H1 (cell line): Measurements from ENCODE around the gene MYH10. TPM values are rescaled to one million over a fixed set of nuclear protein-coding genes. Genes with fewer than 3 reads are reported as not detected.

Experiments
- CTCF ChIA-PET: fragments of 300-600 bp; sonication (Branson Sonifier 250); formaldehyde crosslinking; loops from one replicate; lab custom pipeline; 2021; ENCODE audit not compliant: partially characterized antibody; lab: Charles Lee
- POLR2A ChIA-PET: fragments of 300-600 bp; sonication (Branson Sonifier 250); formaldehyde crosslinking; loops from one replicate; lab custom pipeline; 2021; ENCODE audit warnings: inconsistent platforms; ENCODE audit not compliant: partially characterized antibody; lab: Charles Lee
- DNase-seq, 2 experiments: peaks; one replicate each; pipeline versions ENCODE4 v3.0.0 to v3.0.0-alpha.2; 2010 to 2022; ENCODE audit warnings: low spot score in 2 of 2, low read depth in 1 of 2, mixed read lengths in 1 of 2
- FAIRE-seq: peaks from 2 replicates; lab custom pipeline; 2011; peaks lifted over from hg19 to GRCh38; lab: Jason Lieb, UNC
- H2AFZ ChIP-seq: 2 replicates; pipeline ENCODE4 v1.8.1; 2012; ENCODE audit warnings: low read length, inconsistent platforms
- H2AK5ac ChIP-seq: 2 replicates; pipeline ENCODE4 v1.6.1; 2013; ENCODE audit warnings: low read depth, low read length
- H2BK120ac ChIP-seq: replicated peaks from 2 replicates; pipeline ENCODE3; 2013; ENCODE audit warnings: low read depth, low read length, inconsistent platforms
- H2BK12ac ChIP-seq: 2 replicates; pipeline ENCODE4 v1.6.1; 2013; ENCODE audit warnings: low read depth, low read length
- H2BK15ac ChIP-seq: 2 replicates; pipeline ENCODE4 v1.6.1; 2013; ENCODE audit warnings: low read length
- H2BK20ac ChIP-seq: 2 replicates; pipeline ENCODE4 v1.6.1; 2013; ENCODE audit warnings: low read length
- H2BK5ac ChIP-seq: 2 replicates; pipeline ENCODE4 v1.6.1; 2013; ENCODE audit warnings: low read depth, low read length
- H3K14ac ChIP-seq: 2 replicates; pipeline ENCODE4 v1.6.1; 2013; ENCODE audit warnings: inconsistent platforms; ENCODE audit not compliant: insufficient read length
- H3K18ac ChIP-seq: 2 replicates; pipeline ENCODE4 v1.6.1; 2013; ENCODE audit warnings: low read length; ENCODE audit errors: extremely low read depth
- H3K23ac ChIP-seq: 2 replicates; pipeline ENCODE4 v1.6.1; 2013; ENCODE audit warnings: inconsistent platforms; ENCODE audit not compliant: insufficient read length
- H3K23me2 ChIP-seq: 2 replicates; pipeline ENCODE4 v1.6.1; 2013; ENCODE audit warnings: low read depth, low read length
- H3K27ac ChIP-seq: 2 replicates; pipeline ENCODE4 v1.6.1; 2011; ENCODE audit warnings: low read depth, low read length, inconsistent platforms
- H3K27me3 ChIP-seq, 4 experiments: replicated peaks in 1 of 4; 1 replicate in 1 of 4; 2 replicates in 3 of 4; pipeline versions ENCODE4 v1.6.1 to v1.8.1; 2011 to 2013; ENCODE audit warnings: low read length in 3 of 4, mild to moderate bottlenecking in 3 of 4, inconsistent platforms in 2 of 4, mixed read lengths in 2 of 4, moderate library complexity in 1 of 4; ENCODE audit not compliant: control insufficient read depth in 3 of 4, insufficient read depth in 3 of 4; ENCODE audit errors: extremely low read depth in 1 of 4
- H3K36me3 ChIP-seq, 4 experiments: 2 replicates each; pipeline versions ENCODE4 v1.6.1 to v1.8.1; 2011 to 2013; ENCODE audit warnings: mild to moderate bottlenecking in 4 of 4, low read length in 3 of 4, moderate library complexity in 2 of 4, control low read depth in 1 of 4, inconsistent platforms in 1 of 4; ENCODE audit not compliant: insufficient read depth in 4 of 4, control insufficient read depth in 2 of 4
- H3K4ac ChIP-seq: replicated peaks from 2 replicates; pipeline ENCODE3; 2013; ENCODE audit warnings: low read length, low read depth, mixed read lengths, inconsistent platforms; ENCODE audit not compliant: insufficient read length
- H3K4me1 ChIP-seq, 4 experiments: replicated peaks in 1 of 4; 1 replicate in 1 of 4; 2 replicates in 3 of 4; pipeline versions ENCODE4 v1.6.1 to v1.8.1; 2011 to 2013; ENCODE audit warnings: low read length in 3 of 4, inconsistent platforms in 2 of 4, mixed read lengths in 1 of 4; ENCODE audit not compliant: insufficient read depth in 4 of 4, control insufficient read depth in 3 of 4
- H3K4me2 ChIP-seq, 2 experiments: 2 replicates each; pipeline versions ENCODE4 v1.6.1 to v1.8.1; 2011 to 2013; ENCODE audit warnings: low read depth in 2 of 2, low read length in 2 of 2, control low read depth in 1 of 2, inconsistent platforms in 1 of 2, mild to moderate bottlenecking in 1 of 2; ENCODE audit not compliant: insufficient read depth in 1 of 2
- H3K4me3 ChIP-seq, 4 experiments: fragments of 200-600, 300-600 bp in 1 of 4; sonication (generic), shearing (Covaris generic), sonication (Bioruptor Twin) in 1 of 4; 2 replicates each; pipeline versions ENCODE4 v1.5.1 to v1.8.1; 2011 to 2016; ENCODE audit warnings: low read length in 4 of 4, low read depth in 3 of 4, control low read depth in 2 of 4, inconsistent platforms in 2 of 4, mild to moderate bottlenecking in 2 of 4, mixed read lengths in 1 of 4, moderate library complexity in 1 of 4; ENCODE audit not compliant: insufficient read depth in 2 of 4; ENCODE audit errors: extremely low read depth in 1 of 4
- H3K56ac ChIP-seq: replicated peaks from 2 replicates; pipeline ENCODE3; 2013; ENCODE audit warnings: low read depth, mild to moderate bottlenecking, mixed read lengths, low read length, inconsistent platforms; ENCODE audit not compliant: insufficient read length
- H3K79me1 ChIP-seq: 2 replicates; pipeline ENCODE4 v1.6.1; 2013; ENCODE audit warnings: low read depth, low read length, control low read depth
- H3K79me2 ChIP-seq, 2 experiments: 2 replicates each; pipeline versions ENCODE4 v1.6.1 to v1.8.1; 2012 to 2013; ENCODE audit warnings: low read length in 2 of 2, mild to moderate bottlenecking in 2 of 2, inconsistent platforms in 1 of 2; ENCODE audit not compliant: insufficient read depth in 2 of 2, control insufficient read depth in 1 of 2
- H3K9ac ChIP-seq, 4 experiments: replicated peaks in 1 of 4; 1 replicate in 1 of 4; 2 replicates in 3 of 4; pipeline versions ENCODE4 v1.6.1 to v1.8.1; 2011 to 2013; ENCODE audit warnings: low read depth in 3 of 4, low read length in 3 of 4, control low read depth in 2 of 4, mild to moderate bottlenecking in 2 of 4, moderate library complexity in 2 of 4, inconsistent platforms in 1 of 4; ENCODE audit errors: extremely low read depth in 1 of 4
- H3K9me3 ChIP-seq, 2 experiments: 2 replicates each; pipeline versions ENCODE4 v1.6.1 to v1.8.1; 2012 to 2013; ENCODE audit warnings: mild to moderate bottlenecking in 2 of 2, moderate library complexity in 2 of 2, control low read depth in 1 of 2, inconsistent platforms in 1 of 2, low read depth in 1 of 2, low read length in 1 of 2, mixed read lengths in 1 of 2; ENCODE audit not compliant: insufficient read depth in 2 of 2
- H4K20me1 ChIP-seq, 2 experiments: replicated peaks in 1 of 2; 2 replicates each; pipeline versions ENCODE3 to v1.8.1; 2011 to 2013; ENCODE audit warnings: inconsistent platforms in 2 of 2, low read length in 2 of 2, mild to moderate bottlenecking in 1 of 2; ENCODE audit not compliant: insufficient read depth in 2 of 2, control insufficient read depth in 1 of 2
- H4K5ac ChIP-seq: 2 replicates; pipeline ENCODE4 v1.6.1; 2013; ENCODE audit warnings: low read length, low read depth, mixed read lengths, inconsistent platforms; ENCODE audit not compliant: insufficient read length
- H4K8ac ChIP-seq: 2 replicates; pipeline ENCODE4 v1.8.0; 2013; ENCODE audit warnings: mild to moderate bottlenecking, moderate library complexity, low read length, inconsistent platforms; ENCODE audit not compliant: insufficient read depth; ENCODE audit errors: extremely low read depth
- H4K91ac ChIP-seq: replicated peaks from 2 replicates; pipeline ENCODE3; 2013; ENCODE audit warnings: low read length, mixed read lengths, inconsistent platforms; ENCODE audit not compliant: insufficient read length
- CBX8 ChIP-seq: fragments of 300-800, 300-1000 bp; sonication (generic); IDR thresholded peaks from 2 replicates; pipeline ENCODE4 v1.7.1; 2016; ENCODE audit warnings: low read depth, low read length, borderline replicate concordance
- EP300 ChIP-seq, 2 experiments: IDR thresholded peaks; 1 replicate in 1 of 2; 2 replicates in 1 of 2; pipeline ENCODE4 v1.6.1; 2011 to 2012; ENCODE audit warnings: low read depth in 2 of 2, low read length in 2 of 2, mild to moderate bottlenecking in 2 of 2, borderline replicate concordance in 1 of 2, inconsistent platforms in 1 of 2, moderate library complexity in 1 of 2
- POLR2AphosphoS5 ChIP-seq: IDR thresholded peaks from 2 replicates; pipeline ENCODE4 v1.6.1; 2011; ENCODE audit warnings: low read depth, low read length
- POU5F1 ChIP-seq: IDR thresholded peaks from 2 replicates; pipeline ENCODE4 v1.6.1; 2011; ENCODE audit warnings: low read depth, mild to moderate bottlenecking, low read length, moderate library complexity
- SP1 ChIP-seq: IDR thresholded peaks from 2 replicates; pipeline ENCODE4 v1.6.1; 2011; ENCODE audit warnings: low read depth, low read length
- SUZ12 ChIP-seq: fragments of 200-600 bp; sonication (generic); IDR thresholded peaks from 2 replicates; pipeline ENCODE4 v1.6.1; 2012; ENCODE audit warnings: mild to moderate bottlenecking, inconsistent platforms, low read length, moderate library complexity, mixed read lengths
- WGBS, 2 experiments: shearing (Covaris generic) in 1 of 2; methylation state at CpG; one replicate each; pipeline versions ENCODE4 v1.1.6 to v1.1.7; 2013 to 2015; ENCODE audit warnings: low lambda C conversion rate in 2 of 2, mixed read lengths in 2 of 2, inconsistent platforms in 1 of 2, low coverage in 1 of 2, missing lambda C conversion rate in 1 of 2; ENCODE audit not compliant: insufficient replicate concordance in 2 of 2, insufficient coverage in 1 of 2, insufficient read length in 1 of 2; ENCODE audit errors: extremely low coverage in 1 of 2, missing lambda C conversion rate in 1 of 2; 5-methylcytosine and 5-hydroxymethylcytosine counted together
- polyA plus RNA-seq, 7 experiments: library from polyadenylated mRNA; depleted of rRNA in 3 of 7; stranded (reverse) in 5 of 7; unstranded in 2 of 7; fragments of >200 nt in 5 of 7; fragments of 200-250 nt in 2 of 7; gene quantifications; 1 replicate in 5 of 7; 2 replicates in 1 of 7; 4 replicates in 1 of 7; pipeline versions ENCODE4 v1.2.1 to v1.2.3, GENCODE V29; 2011 to 2013; ENCODE audit warnings: missing spikeins in 2 of 7, mixed read lengths in 2 of 7
- total RNA-seq: library from RNA; stranded (reverse); fragmentation: NEBNext Ultra II Directional; extraction: Animal tissue kit (Norgen Biotek cat#: 25700); gene quantifications from 2 replicates; pipeline ENCODE4 v1.2.1, GENCODE V29; 2021

The MYH10 gene
- total and polyA plus RNA-seq, 2 of the 8 experiments (the other 6 are each of a cell fraction or from before 2014, with no cell fraction given) = 64.1 to 289 TPM

GRCh38 chr17:8492121-8492520, 138.4 kb downstream of the MYH10 start:
- Histone ChIP-seq H3K79me2 (no peaks in the 10 kb centered on the region), H3K9me3 (no peaks in the 10 kb centered on the region), H3K4ac (no peak overlapping the region), H3K27me3 (no peaks in the 10 kb centered on the region), H4K8ac (no peak overlapping the region; the same call in 1 of the 2 replicates), H2AFZ (no peak overlapping the region), H3K23me2 (no peaks in the 10 kb centered on the region), H3K56ac (no peak overlapping the region), H3K18ac (no peak overlapping the region), H3K9ac (no peak overlapping the region), H3K14ac (no peak overlapping the region), H4K5ac (no peak overlapping the region), H2BK20ac (no peak overlapping the region), H2BK120ac (no peak overlapping the region), H2AK5ac (no peak overlapping the region), H3K27ac (no peak overlapping the region), H3K23ac (no peak overlapping the region), H2BK15ac (no peak overlapping the region), H4K20me1 (peaks cover 2 to 6% of the 10 kb centered on the region in 2 experiments), H2BK5ac (no peak overlapping the region)
- ChIA-PET CTCF (interaction anchor here (0.6 to 1.5 kb wide), 3 partner anchors 12 to 82 kb away, joined by 3 to 4 read pairs (median 3); no protein-coding TSS in a partner anchor), POLR2A (interaction anchor here (0.5 kb wide), 1 partner anchor 23 kb away, joined by 3 read pairs; no protein-coding TSS in a partner anchor)
- no peak for FAIRE-seq
- TF ChIP-seq SUZ12 (no peak), POU5F1 (no peak), CBX8 (no peak), SP1 (no peak), EP300 (IDR thresholded peaks at IDR 0.05; ENCODE audit: borderline replicate concordance in 1 of 2, low read depth in 2 of 2, low read length in 2 of 2) (no peak), POLR2AphosphoS5 (no peak)
- TF ChIP-seq, all 59 proteins: peak for 0
- DNase-seq = no peak
- Histone ChIP-seq H3K4me3 (no peak overlapping the region), H3K4me1 (no peaks in the 10 kb centered on the region), H3K36me3 (peaks cover 49 to 94% (median 76%) of the 10 kb centered on the region in 4 experiments), H3K4me2 (no peak overlapping the region), H3K79me1 (no peaks in the 10 kb centered on the region), H4K91ac (no peak overlapping the region), H2BK12ac (no peak overlapping the region)
- 93% methylated on average over 16 of the region's 17 CpGs; no CpG with 5 or more reads in 1 of the 2 experiments for WGBS, 2 experiments
